ENCODE measurements around the gene PCSK4. TPM values are rescaled to one million over a fixed set of nuclear protein-coding genes. Genes with fewer than 3 reads are reported as not detected.

The PCSK4 gene
- total RNA-seq, 1 donor from 2014 or later: 0.52 TPM

DNA sequence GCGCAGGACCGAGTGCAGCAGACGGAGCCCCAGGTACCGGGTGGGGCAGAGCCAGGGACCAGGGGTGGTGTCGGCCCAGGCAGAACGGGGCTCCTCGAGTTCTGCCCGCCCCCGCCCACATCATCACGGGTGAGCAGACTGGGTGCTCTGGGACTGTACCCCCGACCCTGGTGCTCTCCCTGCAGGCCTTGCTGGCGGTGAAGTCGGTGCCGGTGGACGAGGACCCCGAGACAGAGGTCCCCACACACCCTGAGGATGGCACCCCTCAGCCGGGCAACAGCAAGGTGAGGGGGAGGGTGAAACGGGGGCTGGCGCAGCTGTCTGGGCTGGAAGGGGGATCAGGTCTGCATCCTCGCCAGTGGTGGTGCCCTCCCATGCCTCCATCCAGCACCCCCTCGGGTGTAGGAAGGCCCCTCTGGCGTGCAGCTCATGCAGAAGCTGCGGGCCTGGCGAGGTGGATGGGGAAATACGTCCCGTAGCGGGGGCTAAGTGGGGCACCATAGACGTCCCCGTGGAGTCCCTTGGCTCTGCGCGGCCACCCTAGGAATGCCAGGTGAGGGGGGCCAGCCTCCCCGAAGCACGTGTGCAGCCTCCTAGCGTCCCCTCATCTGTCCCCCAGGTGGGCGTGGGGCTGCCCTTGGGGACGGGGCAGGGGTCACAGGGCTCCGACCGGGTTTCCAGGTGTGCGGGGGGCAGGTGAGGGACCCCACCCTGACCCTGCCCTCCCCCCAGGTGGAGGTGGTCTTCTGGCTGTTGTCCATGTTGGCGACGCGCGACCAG lies 33.8 kb downstream of the PCSK4 start:
- no peak overlapping the region for H3K4me3 ChIP-seq (ENCODE audit: low read length in 3 of 3)
- H3K4me1 ChIP-seq (ENCODE audit: control insufficient read depth in 3 of 3, insufficient read depth in 3 of 3, low read length in 3 of 3): peaks cover 0 to 25% (median 16%) of the 10 kb centered on the region in 3 donors
- H3K9ac ChIP-seq (ENCODE audit: low read depth in 1 of 3, low read length in 3 of 3): no peak overlapping the region
- peaks cover 61 to 82% (median 66%) of the 10 kb centered on the region in 3 donors for H3K27me3 ChIP-seq (ENCODE audit: control insufficient read depth in 3 of 3, insufficient read depth in 3 of 3, low read length in 3 of 3)
- H3K27ac ChIP-seq (ENCODE audit: low read depth, low read length): no peak overlapping the region
- peaks cover 0 to 7% (median 0%) of the 10 kb centered on the region in 3 donors for H3K36me3 ChIP-seq (ENCODE audit: control insufficient read depth in 3 of 3, insufficient read depth in 3 of 3, low read length in 3 of 3)
- no peaks in the 10 kb centered on the region for H3K9me3 ChIP-seq (ENCODE audit: control insufficient read depth in 3 of 3, low read length in 3 of 3)

DNA sequence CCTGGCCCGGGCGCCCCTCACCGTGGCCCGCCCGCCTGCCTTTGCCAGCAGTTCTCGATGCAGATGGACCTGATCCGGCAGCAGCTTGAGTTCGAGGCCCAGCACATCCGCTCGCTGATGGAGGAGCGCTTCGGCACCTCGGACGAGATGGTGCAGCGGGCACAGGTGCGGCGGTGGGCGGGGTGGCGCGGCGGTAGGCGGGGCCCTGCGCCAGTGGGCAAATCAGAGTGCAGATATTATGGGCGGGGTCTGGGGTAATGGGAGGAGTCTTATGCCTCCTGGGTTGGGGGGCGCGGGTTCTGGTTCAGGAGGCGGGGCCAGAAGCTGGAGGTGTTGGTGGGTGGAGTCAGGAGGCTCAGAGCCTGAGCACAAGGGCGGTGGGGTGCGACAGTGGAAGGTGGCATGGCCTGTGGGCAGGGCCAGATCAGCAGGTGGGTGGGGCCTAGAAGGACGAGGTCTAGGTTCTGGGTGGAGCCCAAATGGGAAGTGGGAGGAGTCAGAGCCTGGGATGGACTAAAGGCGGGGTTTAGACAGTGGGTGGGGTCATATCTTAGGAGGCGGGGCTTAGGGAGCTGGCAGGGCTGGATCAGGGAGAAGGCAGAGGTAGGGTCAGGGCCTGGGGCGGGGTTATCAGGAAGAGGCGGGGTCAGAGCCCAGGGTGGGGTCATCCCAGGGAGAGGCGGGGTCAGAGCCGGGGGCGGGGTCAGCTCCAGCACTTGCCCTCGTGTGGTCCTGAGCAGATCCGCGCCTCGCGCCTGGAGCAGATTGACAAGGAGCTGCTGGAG lies 34.6 kb downstream of the PCSK4 start:
- no peaks in the 10 kb centered on the region for H3K9me3 ChIP-seq (ENCODE audit: control insufficient read depth in 3 of 3, low read length in 3 of 3)
- peaks cover 0 to 25% (median 16%) of the 10 kb centered on the region in 3 donors for H3K4me1 ChIP-seq (ENCODE audit: control insufficient read depth in 3 of 3, insufficient read depth in 3 of 3, low read length in 3 of 3)
- H3K27me3 ChIP-seq (ENCODE audit: control insufficient read depth in 3 of 3, insufficient read depth in 3 of 3, low read length in 3 of 3): peaks cover 69 to 85% (median 74%) of the 10 kb centered on the region in 3 donors
- H3K36me3 ChIP-seq (ENCODE audit: control insufficient read depth in 3 of 3, insufficient read depth in 3 of 3, low read length in 3 of 3): peaks cover 0 to 2% (median 0%) of the 10 kb centered on the region in 3 donors
- H3K4me3 ChIP-seq (ENCODE audit: low read length in 3 of 3): no peak overlapping the region
- H3K27ac ChIP-seq (ENCODE audit: low read depth, low read length): no peak overlapping the region
- no peak overlapping the region for H3K9ac ChIP-seq (ENCODE audit: low read depth in 1 of 3, low read length in 3 of 3)

- peaks cover 75 to 86% (median 80%) of the 10 kb centered on the region in 3 donors for H3K27me3 ChIP-seq (ENCODE audit: control insufficient read depth in 3 of 3, insufficient read depth in 3 of 3, low read length in 3 of 3)
- H3K4me1 ChIP-seq (ENCODE audit: control insufficient read depth in 3 of 3, insufficient read depth in 3 of 3, low read length in 3 of 3): peaks cover 0 to 25% (median 16%) of the 10 kb centered on the region in 3 donors
- no peak overlapping the region for H3K4me3 ChIP-seq (ENCODE audit: low read length in 3 of 3)
- no peaks in the 10 kb centered on the region for H3K36me3 ChIP-seq (ENCODE audit: control insufficient read depth in 3 of 3, insufficient read depth in 3 of 3, low read length in 3 of 3)
- no peaks in the 10 kb centered on the region for H3K9me3 ChIP-seq (ENCODE audit: control insufficient read depth in 3 of 3, low read length in 3 of 3)
- H3K9ac ChIP-seq (ENCODE audit: low read depth in 1 of 3, low read length in 3 of 3): no peak overlapping the region
- H3K27ac ChIP-seq (ENCODE audit: low read depth, low read length): no peak overlapping the region
Observed at GRCh38 chr19:1455002-1455335, 35.2 kb downstream of the PCSK4 start.

DNA sequence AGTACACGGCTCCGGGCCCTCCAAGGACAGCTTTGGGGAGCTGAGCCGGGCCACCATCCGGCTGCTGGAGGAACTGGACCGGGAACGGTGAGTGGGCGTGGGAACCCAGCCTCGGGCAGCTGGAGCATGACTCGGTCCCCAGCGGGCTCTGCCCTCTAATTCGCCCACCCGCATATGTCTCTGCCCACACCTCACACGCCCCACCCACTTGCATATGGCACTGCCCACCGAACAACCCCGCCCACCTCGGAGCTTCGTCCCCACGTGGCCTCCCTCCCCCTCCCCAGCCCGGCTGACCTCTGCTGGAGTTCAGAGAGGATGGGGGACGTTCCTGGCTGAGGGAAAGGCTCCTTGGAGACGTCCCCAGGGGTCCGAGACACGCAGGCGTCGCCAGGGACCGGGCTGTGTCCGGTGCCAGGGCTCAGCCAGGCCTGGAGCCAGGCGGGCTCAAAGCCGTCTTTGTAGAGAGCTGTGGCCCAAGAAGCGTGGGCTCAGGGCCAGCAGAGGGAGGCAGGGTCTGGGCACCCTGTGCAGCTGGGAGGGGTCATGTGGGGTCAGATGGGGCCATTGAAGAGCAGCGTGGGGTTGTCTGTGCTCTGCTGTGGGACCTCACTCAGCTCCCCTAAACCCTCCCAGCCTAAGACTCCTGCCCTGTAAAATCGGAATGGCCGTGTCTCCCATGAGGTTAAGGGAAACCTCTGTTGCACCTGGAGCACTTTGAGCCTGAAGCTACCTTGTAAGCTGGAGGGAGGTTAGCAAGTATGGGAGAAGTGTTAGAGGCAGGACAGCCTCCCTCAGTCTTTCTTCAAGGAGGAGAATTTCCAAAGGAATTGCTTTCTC lies 36.4 kb downstream of the PCSK4 start:
- H3K4me3 ChIP-seq (ENCODE audit: low read length in 3 of 3): no peak overlapping the region
- H3K9me3 ChIP-seq (ENCODE audit: control insufficient read depth in 3 of 3, low read length in 3 of 3): no peaks in the 10 kb centered on the region
- H3K36me3 ChIP-seq (ENCODE audit: control insufficient read depth in 3 of 3, insufficient read depth in 3 of 3, low read length in 3 of 3): no peaks in the 10 kb centered on the region
- no peak overlapping the region for H3K9ac ChIP-seq (ENCODE audit: low read depth in 1 of 3, low read length in 3 of 3)
- no peak overlapping the region for H3K27ac ChIP-seq (ENCODE audit: low read depth, low read length)
- peaks cover 0 to 25% (median 16%) of the 10 kb centered on the region in 3 donors for H3K4me1 ChIP-seq (ENCODE audit: control insufficient read depth in 3 of 3, insufficient read depth in 3 of 3, low read length in 3 of 3)
- peaks cover 87 to 93% (median 87%) of the 10 kb centered on the region in 3 donors for H3K27me3 ChIP-seq (ENCODE audit: control insufficient read depth in 3 of 3, insufficient read depth in 3 of 3, low read length in 3 of 3)

- H3K4me1 ChIP-seq (ENCODE audit: control insufficient read depth in 3 of 3, insufficient read depth in 3 of 3, low read length in 3 of 3): peaks cover 0 to 25% (median 16%) of the 10 kb centered on the region in 3 donors
- H3K9ac ChIP-seq (ENCODE audit: low read depth in 1 of 3, low read length in 3 of 3): no peak overlapping the region
Observed at GRCh38 chr19:1452802-1453524, 37.2 kb downstream of the PCSK4 start.

GRCh38 chr19:1451916-1452801 lies 38.0 kb downstream of the PCSK4 start:
- H3K9me3 ChIP-seq (ENCODE audit: control insufficient read depth in 3 of 3, low read length in 3 of 3): no peaks in the 10 kb centered on the region
- no peak overlapping the region for H3K9ac ChIP-seq (ENCODE audit: low read depth in 1 of 3, low read length in 3 of 3)
- peaks cover 0 to 25% (median 16%) of the 10 kb centered on the region in 3 donors for H3K4me1 ChIP-seq (ENCODE audit: control insufficient read depth in 3 of 3, insufficient read depth in 3 of 3, low read length in 3 of 3)
- H3K36me3 ChIP-seq (ENCODE audit: control insufficient read depth in 3 of 3, insufficient read depth in 3 of 3, low read length in 3 of 3): no peaks in the 10 kb centered on the region
- no peak overlapping the region for H3K27ac ChIP-seq (ENCODE audit: low read depth, low read length)
- H3K4me3 ChIP-seq (ENCODE audit: low read length in 3 of 3): no peak overlapping the region
- peaks cover 88 to 89% (median 89%) of the 10 kb centered on the region in 3 donors for H3K27me3 ChIP-seq (ENCODE audit: control insufficient read depth in 3 of 3, insufficient read depth in 3 of 3, low read length in 3 of 3)

More at GRCh38 chr19:1452802-1453524, 37.2 kb downstream of the PCSK4 start:
- H3K27me3 ChIP-seq (ENCODE audit: control insufficient read depth in 3 of 3, insufficient read depth in 3 of 3, low read length in 3 of 3): peaks cover 87 to 88% (median 87%) of the 10 kb centered on the region in 3 donors
- H3K27ac ChIP-seq (ENCODE audit: low read depth, low read length): no peak overlapping the region
- no peaks in the 10 kb centered on the region for H3K36me3 ChIP-seq (ENCODE audit: control insufficient read depth in 3 of 3, insufficient read depth in 3 of 3, low read length in 3 of 3)
- H3K4me3 ChIP-seq (ENCODE audit: low read length in 3 of 3): no peak overlapping the region
- H3K9me3 ChIP-seq (ENCODE audit: control insufficient read depth in 3 of 3, low read length in 3 of 3): no peaks in the 10 kb centered on the region

DNA sequence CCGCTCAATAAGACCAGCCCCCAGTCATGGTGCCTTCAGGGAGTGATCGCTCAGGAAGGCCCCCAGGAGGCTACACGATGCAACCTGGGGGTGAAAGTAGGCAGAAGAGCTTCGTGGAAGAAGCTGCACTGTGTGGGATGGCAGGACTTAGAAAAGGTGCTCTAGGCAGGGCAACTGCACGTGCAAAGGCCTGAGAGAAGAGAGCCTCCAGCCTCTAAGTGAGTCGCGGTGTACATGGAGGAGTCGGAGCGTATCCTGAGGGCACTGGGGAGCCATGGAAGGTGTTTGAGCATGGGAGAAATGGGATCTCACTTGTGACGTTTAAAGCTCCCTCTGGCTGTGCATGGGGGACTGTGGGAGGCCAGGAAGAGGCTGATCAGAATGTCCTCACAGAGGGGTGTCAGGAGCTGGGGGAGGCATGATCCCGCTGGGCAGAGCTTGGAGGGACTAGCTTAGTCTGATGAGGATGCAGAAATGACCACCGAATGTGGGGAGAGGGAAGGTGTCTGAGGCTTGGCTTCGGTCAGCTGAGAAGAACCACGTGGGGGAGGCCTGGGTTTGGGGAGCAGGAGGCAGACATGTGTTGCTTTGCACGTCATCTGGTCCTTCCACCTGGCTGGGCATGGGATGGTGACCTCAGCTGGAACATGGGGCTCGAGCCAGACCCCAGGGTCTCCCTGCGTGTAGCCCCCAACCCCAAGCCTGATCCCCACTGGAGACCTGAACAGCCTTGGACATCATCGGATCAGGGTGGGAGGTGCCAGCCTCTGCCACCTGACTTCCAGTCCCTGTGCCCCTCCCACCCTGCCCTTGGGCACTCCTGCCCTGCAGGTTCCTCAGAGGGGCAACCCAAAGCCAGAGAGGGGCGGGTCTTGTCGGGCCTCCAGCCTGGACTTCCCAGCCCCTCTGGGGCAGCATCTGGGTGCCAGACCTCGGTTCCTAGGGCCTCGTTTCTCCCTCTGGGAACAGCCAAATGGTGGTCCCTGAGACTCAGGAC lies 39.1 kb downstream of the PCSK4 start:
- Histone ChIP-seq H3K4me1 (ENCODE audit: control insufficient read depth in 3 of 3, insufficient read depth in 3 of 3, low read length in 3 of 3) (peaks cover 0 to 17% (median 16%) of the 10 kb centered on the region in 3 donors), H3K27me3 (ENCODE audit: control insufficient read depth in 3 of 3, insufficient read depth in 3 of 3, low read length in 3 of 3) (peaks cover 84 to 89% (median 88%) of the 10 kb centered on the region in 3 donors), H3K27ac (ENCODE audit: low read depth, low read length) (no peak overlapping the region)

More for the DNA sequence above, 39.1 kb downstream of the PCSK4 start:
- Histone ChIP-seq H3K9ac (ENCODE audit: low read depth in 1 of 3, low read length in 3 of 3) (no peak overlapping the region), H3K36me3 (ENCODE audit: control insufficient read depth in 3 of 3, insufficient read depth in 3 of 3, low read length in 3 of 3) (no peaks in the 10 kb centered on the region), H3K9me3 (ENCODE audit: control insufficient read depth in 3 of 3, low read length in 3 of 3) (no peaks in the 10 kb centered on the region), H3K4me3 (ENCODE audit: low read length in 3 of 3) (no peak overlapping the region)

Measured in skeletal muscle tissue (tissue), 4 donors.